ENCODE measurements around the gene MATK. TPM values are rescaled to one million over a fixed set of nuclear protein-coding genes. Genes with fewer than 3 reads are reported as not detected.

The MATK gene
- total RNA-seq, 4 donors from 2014 or later: 1.7 TPM; not detected in 3

GRCh38 chr19:3821857-3822364 is 35.7 kb upstream of the MATK start:
- intact Hi-C loops (cut with DNase I; ENCODE audit: low total_unique reads): loop anchor here (10.0 kb wide), 1 partner anchor 157 kb away; no protein-coding TSS in a partner anchor

GRCh38 chr19:3821156-3821555 is 35.0 kb upstream of the MATK start:
- no peak for TF ChIP-seq CTCF (IDR thresholded peaks at IDR 0.05 in 4 of 5, conservative IDR thresholded peaks at IDR 0.05 in 1 of 5)
- no peak for TF ChIP-seq POLR2A (IDR thresholded peaks at IDR 0.05)
- H3K27me3 ChIP-seq: peaks cover 2 to 12% (median 5%) of the 10 kb centered on the region in 3 donors
- H3K4me3 ChIP-seq: no peak overlapping the region
- no peaks in the 10 kb centered on the region for H3K4me1 ChIP-seq
- DNase-seq: no peak
- H3K36me3 ChIP-seq: no peaks in the 10 kb centered on the region
- no peak overlapping the region for H3K27ac ChIP-seq
- intact Hi-C loops (cut with DNase I; ENCODE audit: low total_unique reads) (loop anchor here (10.0 kb wide), 1 partner anchor 156 kb away; no protein-coding TSS in a partner anchor), in situ Hi-C loops (cut with MboI; ENCODE audit: low sequenced_read_pairs in 4 of 4) (no loop called here)
- H3K9me3 ChIP-seq: no peaks in the 10 kb centered on the region
- no peak for ATAC-seq

More at GRCh38 chr19:3821857-3822364, 35.7 kb upstream of the MATK start:
- H3K27ac ChIP-seq: no peak overlapping the region
- no peaks in the 10 kb centered on the region for H3K36me3 ChIP-seq
- no peaks in the 10 kb centered on the region for H3K9me3 ChIP-seq
- peak; percentile 86 to 95 (median 92) for TF ChIP-seq CTCF (IDR thresholded peaks at IDR 0.05 in 4 of 5, conservative IDR thresholded peaks at IDR 0.05 in 1 of 5)
- no peak for TF ChIP-seq POLR2A (IDR thresholded peaks at IDR 0.05)
- no peaks in the 10 kb centered on the region for H3K4me1 ChIP-seq
- in situ Hi-C loops (cut with MboI; ENCODE audit: low sequenced_read_pairs in 4 of 4): no loop called here
- no peak overlapping the region for H3K4me3 ChIP-seq
- ATAC-seq (peak; percentile 41 to 50), DNase-seq (peak in 1 of 2 donors; percentile 28)
- H3K27me3 ChIP-seq: peaks cover 4 to 12% (median 5%) of the 10 kb centered on the region in 3 donors

- no peak overlapping the region for H3K27ac ChIP-seq
- TF ChIP-seq CTCF (IDR thresholded peaks at IDR 0.05 in 4 of 5, conservative IDR thresholded peaks at IDR 0.05 in 1 of 5): no peak
- no peak for TF ChIP-seq POLR2A (IDR thresholded peaks at IDR 0.05)
- in situ Hi-C loops (cut with MboI; ENCODE audit: low sequenced_read_pairs in 4 of 4): no loop called here
- intact Hi-C loops (cut with DNase I; ENCODE audit: low total_unique reads): loop anchor here (10.0 kb wide), 1 partner anchor 155 kb away; no protein-coding TSS in a partner anchor
- peaks cover 0 to 12% (median 5%) of the 10 kb centered on the region in 3 donors for H3K27me3 ChIP-seq
- no peaks in the 10 kb centered on the region for H3K9me3 ChIP-seq
- no peak for DNase-seq
- H3K36me3 ChIP-seq: no peaks in the 10 kb centered on the region
- no peak for ATAC-seq
- H3K4me1 ChIP-seq: no peaks in the 10 kb centered on the region
- H3K4me3 ChIP-seq: no peak overlapping the region
Observed at GRCh38 chr19:3819989-3820388, 33.8 kb upstream of the MATK start.

- H3K4me3 ChIP-seq: no peak overlapping the region
- in situ Hi-C loops (cut with MboI; ENCODE audit: low sequenced_read_pairs in 4 of 4) (no loop called here), intact Hi-C loops (cut with DNase I; ENCODE audit: low total_unique reads) (no loop called here)
- H3K36me3 ChIP-seq: no peaks in the 10 kb centered on the region
- H3K27ac ChIP-seq: no peak overlapping the region
- H3K27me3 ChIP-seq: peaks cover 0 to 10% (median 5%) of the 10 kb centered on the region in 3 donors
- TF ChIP-seq CTCF (IDR thresholded peaks at IDR 0.05 in 4 of 5, conservative IDR thresholded peaks at IDR 0.05 in 1 of 5) (no peak), POLR2A (IDR thresholded peaks at IDR 0.05) (no peak)
- ATAC-seq: no peak
- H3K9me3 ChIP-seq: no peaks in the 10 kb centered on the region
- no peaks in the 10 kb centered on the region for H3K4me1 ChIP-seq
- no peak for DNase-seq
Observed at GRCh38 chr19:3818918-3819317, 32.7 kb upstream of the MATK start.

- in situ Hi-C loops (cut with MboI; ENCODE audit: low sequenced_read_pairs in 4 of 4): no loop called here
- Histone ChIP-seq H3K27ac (no peak overlapping the region), H3K9me3 (no peaks in the 10 kb centered on the region)
Observed at GRCh38 chr19:3818466-3818865, 32.3 kb upstream of the MATK start.

More at GRCh38 chr19:3818466-3818865, 32.3 kb upstream of the MATK start:
- intact Hi-C loops (cut with DNase I; ENCODE audit: low total_unique reads): no loop called here
- H3K27me3 ChIP-seq: peaks cover 0 to 5% (median 5%) of the 10 kb centered on the region in 3 donors
- DNase-seq: no peak
- H3K4me3 ChIP-seq: no peak overlapping the region
- no peak for TF ChIP-seq CTCF (IDR thresholded peaks at IDR 0.05 in 4 of 5, conservative IDR thresholded peaks at IDR 0.05 in 1 of 5)
- no peak for TF ChIP-seq POLR2A (IDR thresholded peaks at IDR 0.05)
- no peak for ATAC-seq
- no peaks in the 10 kb centered on the region for H3K4me1 ChIP-seq
- no peaks in the 10 kb centered on the region for H3K36me3 ChIP-seq
